GM12874 (cell line): ENCODE results near the gene BTBD1.

ENCODE experiments used
- CTCF ChIP-seq: IDR thresholded peaks from 2 replicates; pipeline ENCODE4 v1.5.1; 2011; ENCODE audit warnings: low read depth, mild to moderate bottlenecking, control low read depth, low read length, moderate library complexity; ENCODE audit not compliant: insufficient read depth

The BTBD1 gene

GRCh38 chr15:83036253-83036652 is 30.8 kb downstream of the BTBD1 start:
- no peak for TF ChIP-seq CTCF

- TF ChIP-seq CTCF, result no peak
These were observed 37.0 kb downstream of the BTBD1 start for GRCh38 chr15:83030021-83030420.

- TF ChIP-seq CTCF, result no peak
These were observed 48.6 kb downstream of the BTBD1 start for GRCh38 chr15:83018436-83018835.

GRCh38 chr15:83016906-83017305 is 50.1 kb downstream of the BTBD1 start:
- TF ChIP-seq CTCF, result no peak

- TF ChIP-seq CTCF, result no peak
These were observed 51.7 kb downstream of the BTBD1 start for GRCh38 chr15:83015361-83015760.

- no peak for TF ChIP-seq CTCF
These were observed 52.8 kb downstream of the BTBD1 start for GRCh38 chr15:83014205-83014653.

GRCh38 chr15:83012636-83013035 is 54.4 kb downstream of the BTBD1 start:
- no peak for TF ChIP-seq CTCF

GRCh38 chr15:83012076-83012426 is 55.0 kb downstream of the BTBD1 start:
- TF ChIP-seq CTCF, result no peak
